IMR-90 (cell line): ENCODE data around the gene ELAVL4. TPM values are rescaled to one million over a fixed set of nuclear protein-coding genes. Genes with fewer than 3 reads are reported as not detected.

Experiments used
- ATAC-seq: fragments of 200-7000 bp; cut with Tn5 transposase; 2 replicates; pipeline ENCODE4 v1.9.1; 2020; ENCODE audit warnings: low read depth, mild to moderate bottlenecking, moderate library complexity
- BruUV-seq: library from RNA; stranded (reverse); fragments of 400-500 nt; replicated peaks from 2 replicates; lab custom pipeline; 2021; lab: Mats Ljungman, UMichigan
- CTCF ChIA-PET: fragments of 300-600 bp; formaldehyde crosslinking; extraction: SDS; loops from one replicate; lab custom pipeline; 2021; ENCODE audit warnings: antibody characterized with exemption; lab: Yijun Ruan, JAX
- POLR2A ChIA-PET: fragments of 300-600 bp; sonication (Branson Sonifier 250); formaldehyde crosslinking; loops from one replicate; lab custom pipeline; 2022; ENCODE audit warnings: antibody characterized with exemption; ENCODE audit not compliant: unreplicated experiment; lab: Charles Lee
- DNase-seq: peaks from one replicate; pipeline ENCODE4 v3.0.0; 2013
- H2AFZ ChIP-seq: replicated peaks from 2 replicates; pipeline ENCODE3; 2013; ENCODE audit warnings: low read length, mild to moderate bottlenecking; ENCODE audit not compliant: poor library complexity
- H2AK5ac ChIP-seq: 2 replicates; pipeline ENCODE4 v1.6.1; 2013; ENCODE audit warnings: low read depth, low read length, inconsistent platforms
- H2AK9ac ChIP-seq: replicated peaks from 2 replicates; pipeline ENCODE3; 2013; ENCODE audit warnings: mild to moderate bottlenecking, low read depth, low read length, moderate library complexity; ENCODE audit not compliant: poor library complexity
- H2BK120ac ChIP-seq: 2 replicates; pipeline ENCODE4 v1.6.1; 2013; ENCODE audit warnings: low read depth, low read length, inconsistent platforms
- H2BK15ac ChIP-seq: 3 replicates; pipeline ENCODE4 v1.6.1; 2013; ENCODE audit warnings: low read depth, low read length, inconsistent platforms
- H2BK20ac ChIP-seq: 2 replicates; pipeline ENCODE4 v1.6.1; 2013; ENCODE audit warnings: low read depth, mild to moderate bottlenecking, inconsistent platforms, low read length, moderate library complexity
- H2BK5ac ChIP-seq: 2 replicates; pipeline ENCODE4 v1.6.1; 2013; ENCODE audit warnings: mild to moderate bottlenecking, low read depth, low read length, inconsistent platforms; ENCODE audit not compliant: poor library complexity, severe bottlenecking
- H3K14ac ChIP-seq: replicated peaks from 2 replicates; pipeline ENCODE4 v1.6.1; 2013; ENCODE audit warnings: low read depth, low read length, inconsistent platforms
- H3K18ac ChIP-seq: 2 replicates; pipeline ENCODE4 v1.6.1; 2013; ENCODE audit warnings: low read depth, low read length, control low read depth
- H3K23ac ChIP-seq: 2 replicates; pipeline ENCODE4 v1.6.1; 2013; ENCODE audit warnings: low read depth, low read length, inconsistent platforms
- H3K27ac ChIP-seq: 2 replicates; pipeline ENCODE4 v1.5.1; 2013; ENCODE audit warnings: mild to moderate bottlenecking, control low read depth, low read length; ENCODE audit not compliant: insufficient read depth
- H3K27me3 ChIP-seq: 2 replicates; pipeline ENCODE4 v1.6.1; 2013; ENCODE audit warnings: low read length; ENCODE audit not compliant: control insufficient read depth, insufficient read depth
- H3K36me3 ChIP-seq: 2 replicates; pipeline ENCODE4 v1.6.1; 2013; ENCODE audit warnings: low read length, mixed read lengths; ENCODE audit not compliant: control insufficient read depth, insufficient read depth
- H3K4ac ChIP-seq: 2 replicates; pipeline ENCODE4 v1.6.1; 2013; ENCODE audit warnings: low read depth, low read length, inconsistent platforms
- H3K4me1 ChIP-seq: 2 replicates; pipeline ENCODE4 v1.6.1; 2013; ENCODE audit warnings: low read length, mixed read lengths; ENCODE audit not compliant: control insufficient read depth, insufficient read depth
- H3K4me2 ChIP-seq: 2 replicates; pipeline ENCODE4 v1.6.1; 2013; ENCODE audit warnings: low read depth, mild to moderate bottlenecking, control low read depth, low read length, moderate library complexity
- H3K4me3 ChIP-seq: 2 replicates; pipeline ENCODE4 v1.5.1; 2013; ENCODE audit warnings: low read depth, mild to moderate bottlenecking, control low read depth, low read length, moderate library complexity; ENCODE audit not compliant: insufficient read depth
- H3K56ac ChIP-seq: 2 replicates; pipeline ENCODE4 v1.6.1; 2013; ENCODE audit warnings: low read length, inconsistent platforms; ENCODE audit not compliant: insufficient read depth; ENCODE audit errors: extremely low read depth
- H3K79me1 ChIP-seq, 2 experiments: 2 replicates each; pipeline ENCODE4 v1.6.1; 2013; ENCODE audit warnings: low read length in 2 of 2, inconsistent platforms in 1 of 2, low read depth in 1 of 2
- H3K9ac ChIP-seq: 2 replicates; pipeline ENCODE4 v1.6.1; 2013; ENCODE audit warnings: low read depth, low read length, control low read depth
- H3K9me1 ChIP-seq: 2 replicates; pipeline ENCODE4 v1.6.1; 2013; ENCODE audit warnings: low read length, inconsistent platforms; ENCODE audit not compliant: insufficient read depth
- H3K9me3 ChIP-seq: 2 replicates; pipeline ENCODE4 v1.6.1; 2013; ENCODE audit warnings: low read length; ENCODE audit not compliant: control insufficient read depth, insufficient read depth
- H4K20me1 ChIP-seq: 2 replicates; pipeline ENCODE4 v1.6.1; 2013; ENCODE audit warnings: low read length, inconsistent platforms; ENCODE audit not compliant: insufficient read depth
- H4K5ac ChIP-seq: 2 replicates; pipeline ENCODE4 v1.6.1; 2013; ENCODE audit warnings: mild to moderate bottlenecking, low read depth, low read length, control low read depth
- H4K8ac ChIP-seq, 2 experiments: 2 replicates each; pipeline ENCODE4 v1.6.1; 2013; ENCODE audit warnings: low read depth in 2 of 2, low read length in 2 of 2, control low read depth in 1 of 2, inconsistent platforms in 1 of 2
- H4K91ac ChIP-seq: 2 replicates; pipeline ENCODE4 v1.6.1; 2013; ENCODE audit warnings: low read depth, low read length, inconsistent platforms; ENCODE audit not compliant: insufficient read depth
- CHD1 ChIP-seq: IDR thresholded peaks from 2 replicates; pipeline ENCODE4 v1.6.1; 2012; ENCODE audit warnings: low read depth, low read length, improper control_type of control experiment
- POLR2A ChIP-seq: IDR thresholded peaks from 2 replicates; pipeline ENCODE4 v1.6.1; 2012; ENCODE audit warnings: mild to moderate bottlenecking, low read depth, low read length
- RAD21 ChIP-seq: IDR thresholded peaks from 2 replicates; pipeline ENCODE4 v1.6.1; 2012; ENCODE audit warnings: low read length, improper control_type of control experiment
- RFX5 ChIP-seq: IDR thresholded peaks from 2 replicates; pipeline ENCODE4 v1.8.0; 2012; ENCODE audit warnings: low read depth, mild to moderate bottlenecking, low read length, moderate library complexity
- SMC3 ChIP-seq: fragments of 150-350 bp; IDR thresholded peaks from 2 replicates; pipeline ENCODE4 v1.6.1; 2016; ENCODE audit warnings: low read depth, mild to moderate bottlenecking, antibody characterized with exemption, low read length, moderate library complexity
- WGBS, 2 experiments: methylation state at CpG; one replicate each; pipeline versions ENCODE4 v1.1.5 to v1.1.7; 2013; ENCODE audit warnings: missing lambda C conversion rate in 2 of 2; ENCODE audit not compliant: insufficient read length in 1 of 2; ENCODE audit errors: extremely low coverage in 2 of 2; 5-methylcytosine and 5-hydroxymethylcytosine counted together
- dilution Hi-C: fragments of 300-500 bp; cut with HindIII; formaldehyde crosslinking; loops from one replicate; pipeline ENCODE4 v1.14.3; 2018; ENCODE audit warnings: low sequenced_read_pairs; ENCODE audit not compliant: unreplicated experiment
- in situ Hi-C: fragments of 300-500 bp; cut with MboI; formaldehyde crosslinking; loops from 3 replicates; pipeline ENCODE4 v1.14.3; 2019; ENCODE audit warnings: low sequenced_read_pairs, inconsistent platforms, mixed read lengths
- intact Hi-C: fragments of 100-400 bp; cut with micrococcal nuclease; formaldehyde crosslinking; loops from 2 replicates; pipeline ENCODE4 v1.10.0; 2022
- polyA plus RNA-seq, 3 experiments: library from polyadenylated mRNA; depleted of rRNA; stranded (reverse); fragments of >200 nt; gene quantifications; 2 replicates each; pipeline ENCODE4 v1.2.3, GENCODE V29; 2012; ENCODE audit warnings: low replicate concordance in 1 of 3
- total RNA-seq: library from RNA; depleted of rRNA; stranded (reverse); fragments of >200 nt; gene quantifications from 2 replicates; pipeline ENCODE4 v1.2.3, GENCODE V29; 2012
- TF ChIP-seq, protein P1 (sequence below): fragments of 150-350 bp; IDR thresholded peaks from 2 replicates; pipeline ENCODE4 v1.6.1; 2016; ENCODE audit warnings: low read depth, mild to moderate bottlenecking, low read length, moderate library complexity, borderline replicate concordance

ELAVL4 gene
- total and polyA plus RNA-seq, 2 of the 4 experiments (the other 2 are of a cell fraction) = not detected

DNA sequence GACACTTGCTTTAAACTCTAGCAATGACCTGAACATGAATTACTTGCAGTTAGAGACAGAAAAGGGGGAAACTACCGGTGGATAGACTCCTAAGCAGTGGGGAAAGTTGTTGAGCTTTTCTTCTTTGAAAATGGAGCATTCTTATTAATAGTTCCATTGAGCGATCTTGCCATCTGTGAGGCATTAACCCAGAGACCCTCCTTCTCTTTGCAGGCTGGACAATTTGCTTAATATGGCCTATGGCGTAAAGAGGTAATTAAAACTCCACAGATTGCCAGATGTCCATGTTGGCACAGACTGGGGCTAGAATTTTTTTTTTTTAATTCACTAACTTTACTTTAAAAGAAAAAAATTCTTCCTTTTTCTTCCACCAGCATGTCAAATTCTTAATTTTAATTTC lies 88.5 kb downstream of the ELAVL4 start:
- no CpG with 5 or more reads among the region's 3 CpGs for WGBS, 2 experiments

More for the DNA sequence above, 88.5 kb downstream of the ELAVL4 start:
- Histone ChIP-seq H2BK5ac (no peak overlapping the region), H3K4ac (no peak overlapping the region), H4K91ac (no peak overlapping the region), H2AK5ac (no peak overlapping the region), H3K14ac (no peak overlapping the region), H3K36me3 (no peaks in the 10 kb centered on the region), H3K9ac (no peak overlapping the region), H3K9me3 (peaks cover 4% of the 10 kb centered on the region; the same call in 1 of the 2 replicates), H3K4me2 (no peak overlapping the region), H2AFZ (no peak overlapping the region), H2AK9ac (no peak overlapping the region), H3K18ac (no peak overlapping the region), H4K20me1 (no peaks in the 10 kb centered on the region), H3K27me3 (no peaks in the 10 kb centered on the region), H2BK15ac (no peak overlapping the region), H3K56ac (no peak overlapping the region), H3K79me1 (no peaks in the 10 kb centered on the region), H4K5ac (no peak overlapping the region), H2BK20ac (no peak overlapping the region), H3K4me1 (no peaks in the 10 kb centered on the region), H3K9me1 (no peaks in the 10 kb centered on the region), H4K8ac (no peak overlapping the region), H3K4me3 (no peak overlapping the region), H2BK120ac (no peak overlapping the region), H3K23ac (no peak overlapping the region), H3K27ac (no peak overlapping the region)
- ATAC-seq = no peak
- no peak for TF ChIP-seq CHD1
- TF ChIP-seq POLR2A = no peak
- no peak for TF ChIP-seq RAD21
- no peak for TF ChIP-seq RFX5
- no peak for TF ChIP-seq SMC3
- TF ChIP-seq, protein P1, sequence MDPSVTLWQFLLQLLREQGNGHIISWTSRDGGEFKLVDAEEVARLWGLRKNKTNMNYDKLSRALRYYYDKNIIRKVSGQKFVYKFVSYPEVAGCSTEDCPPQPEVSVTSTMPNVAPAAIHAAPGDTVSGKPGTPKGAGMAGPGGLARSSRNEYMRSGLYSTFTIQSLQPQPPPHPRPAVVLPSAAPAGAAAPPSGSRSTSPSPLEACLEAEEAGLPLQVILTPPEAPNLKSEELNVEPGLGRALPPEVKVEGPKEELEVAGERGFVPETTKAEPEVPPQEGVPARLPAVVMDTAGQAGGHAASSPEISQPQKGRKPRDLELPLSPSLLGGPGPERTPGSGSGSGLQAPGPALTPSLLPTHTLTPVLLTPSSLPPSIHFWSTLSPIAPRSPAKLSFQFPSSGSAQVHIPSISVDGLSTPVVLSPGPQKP = no peak
- in situ Hi-C loops = no loop called here
- dilution Hi-C loops = no loop called here
- POLR2A ChIA-PET = no interaction called here
- CTCF ChIA-PET = no interaction called here
- intact Hi-C loops = no loop called here
- DNase-seq = no peak
- no TSS peak for BruUV-seq
